HepG2 (cell line): ENCODE results near the gene DRAXIN. TPM values are rescaled to one million over a fixed set of nuclear protein-coding genes. Genes with fewer than 3 reads are reported as not detected.
A peak's percentile ranks its signal among the peaks of the same experiment; 100 is the strongest.

Experiments used
- GATAD1 ChIP-seq: IDR thresholded peaks from 2 replicates; pipeline ENCODE4 v1.6.1; 2016; ENCODE audit warnings: missing genetic modification reagents, missing compliant biosample characterization
- MEIS1 ChIP-seq: sonication (generic); formaldehyde crosslinking; IDR thresholded peaks from 2 replicates; pipeline ENCODE4 v1.9.0; 2021; ENCODE audit warnings: mild to moderate bottlenecking, missing genetic modification reagents, moderate library complexity, borderline replicate concordance
- MTF2 ChIP-seq: sonication (generic); formaldehyde crosslinking; IDR thresholded peaks from 2 replicates; pipeline ENCODE4 v1.5.0; 2020; ENCODE audit warnings: missing genetic modification reagents, borderline replicate concordance
- RBM39 ChIP-seq: fragments of 200-400 bp; formaldehyde crosslinking; IDR thresholded peaks from one replicate; pipeline ENCODE4 v1.6.1; 2018; ENCODE audit warnings: antibody characterized with exemption, mild to moderate bottlenecking, low read depth, low read length; ENCODE audit not compliant: poor library complexity, severe bottlenecking
- SP5 ChIP-seq: IDR thresholded peaks from 2 replicates; pipeline ENCODE4 v1.6.1; 2016; ENCODE audit warnings: low read depth, borderline replicate concordance
- ZGPAT ChIP-seq: IDR thresholded peaks from 2 replicates; pipeline ENCODE4 v1.6.1; 2016; ENCODE audit warnings: mild to moderate bottlenecking
- ZNF318 ChIP-seq: sonication (generic); formaldehyde crosslinking; IDR thresholded peaks from 2 replicates; pipeline ENCODE4 v1.4.0; 2020; ENCODE audit warnings: mild to moderate bottlenecking, missing genetic modification reagents
- ZNF407 ChIP-seq: sonication (generic); formaldehyde crosslinking; IDR thresholded peaks from one replicate; pipeline ENCODE4 v1.5.1; 2020; ENCODE audit warnings: mild to moderate bottlenecking, missing genetic modification reagents; ENCODE audit errors: not compliant biosample characterization
- ZNF501 ChIP-seq: sonication (generic); formaldehyde crosslinking; IDR thresholded peaks from 2 replicates; pipeline ENCODE4 v1.5.1; 2020; ENCODE audit warnings: mild to moderate bottlenecking, moderate library complexity, missing genetic modification reagents
- polyA plus RNA-seq, 8 experiments: library from polyadenylated mRNA; depleted of rRNA in 3 of 8; stranded (reverse) in 7 of 8; unstranded in 1 of 8; fragments of >200 nt; fragmentation: Illumina TruSeq in 4 of 8; extraction: Trizol in 4 of 8; gene quantifications; 2 replicates each; pipeline versions ENCODE4 v1.2.1 to v1.2.3, GENCODE V29; 2011 to 2016; ENCODE audit warnings: low read depth in 4 of 8, missing spikeins in 1 of 8, mixed read lengths in 1 of 8; ENCODE audit not compliant: insufficient read depth in 1 of 8
- total RNA-seq, 5 experiments: library from RNA; depleted of rRNA; stranded (reverse); fragments of >200 nt; fragmentation: Illumina TruSeq; extraction: Trizol; gene quantifications; 2 replicates each; pipeline ENCODE4 v1.2.3, GENCODE V29; 2016; ENCODE audit warnings: low read depth in 1 of 5

DRAXIN gene
- total and polyA plus RNA-seq, 2 of the 13 experiments (the other 11 are each of a cell fraction or from before 2014, with no cell fraction given): 0.02 TPM; not detected in 1

- 0 out of 2 replicates have a peak, but pooled peaks have one; percentile 14 for TF ChIP-seq ZNF318 (CRISPR knock-in tag)
- peak; percentile 70; the same call in 1 of the 2 replicates for TF ChIP-seq MEIS1 (CRISPR knock-in tag)
- peak; percentile 50 for TF ChIP-seq ZNF407 (CRISPR knock-in tag)
- TF ChIP-seq ZGPAT (CRISPR knock-in tag): peak; percentile 65; the same call in 1 of the 2 replicates
- TF ChIP-seq SP5: no peak
- peak; percentile 78 for TF ChIP-seq GATAD1 (CRISPR knock-in tag)
- peak; percentile 64 for TF ChIP-seq ZNF501 (CRISPR knock-in tag)
- TF ChIP-seq MTF2: peak; percentile 88; the same call in 1 of the 2 replicates
- peak; percentile 35 for TF ChIP-seq RBM39
Measured at GRCh38 chr1:11735854-11736745, 44.6 kb downstream of the DRAXIN start, which contains the start of gene AGTRAP (continued).
